HG03039 (cell line): Measurements from ENCODE around the gene TSEN15.

Experiments used
- ATAC-seq: cut with Tn5 transposase; IDR thresholded peaks from one replicate; pipeline ENCODE4 v1.9.1; 2021; ENCODE audit warnings: mild to moderate bottlenecking, moderate library complexity; ENCODE audit not compliant: unreplicated experiment

TSEN15 gene

GRCh38 chr1:184052194-184052559, 647 bp downstream of the TSEN15 start:
- no peak for ATAC-seq

- ATAC-seq = no peak
These were observed 1.2 kb downstream of the TSEN15 start for GRCh38 chr1:184052750-184053149.

GRCh38 chr1:184053881-184054280, 2.4 kb downstream of the TSEN15 start:
- no peak for ATAC-seq

- no peak for ATAC-seq
These were observed 5.5 kb downstream of the TSEN15 start for GRCh38 chr1:184056921-184057555.

- no peak for ATAC-seq
These were observed 8.4 kb downstream of the TSEN15 start for GRCh38 chr1:184059887-184060286.

GRCh38 chr1:184060316-184060715, 8.8 kb downstream of the TSEN15 start:
- ATAC-seq = no peak

GRCh38 chr1:184061396-184062003, 10.0 kb downstream of the TSEN15 start:
- no peak for ATAC-seq

GRCh38 chr1:184062640-184063286, 11.2 kb downstream of the TSEN15 start:
- no peak for ATAC-seq

GRCh38 chr1:184065559-184065958, 14.0 kb downstream of the TSEN15 start:
- ATAC-seq = no peak

- no peak for ATAC-seq
These were observed 16.8 kb downstream of the TSEN15 start for GRCh38 chr1:184068354-184068753.

GRCh38 chr1:184069675-184070074, 18.1 kb downstream of the TSEN15 start:
- no peak for ATAC-seq

GRCh38 chr1:184072376-184072775, 20.8 kb downstream of the TSEN15 start:
- ATAC-seq = no peak

GRCh38 chr1:184074383-184074782, 22.9 kb downstream of the TSEN15 start:
- no peak for ATAC-seq

- ATAC-seq = no peak
These were observed 23.8 kb downstream of the TSEN15 start for GRCh38 chr1:184075055-184076029.

GRCh38 chr1:184078564-184079249, 27.2 kb downstream of the TSEN15 start:
- ATAC-seq = no peak

GRCh38 chr1:184080309-184080708, 28.8 kb downstream of the TSEN15 start:
- ATAC-seq = no peak

- ATAC-seq = no peak
These were observed 31.2 kb downstream of the TSEN15 start for GRCh38 chr1:184082541-184083415.

- ATAC-seq = no peak
These were observed 34.1 kb downstream of the TSEN15 start for GRCh38 chr1:184085667-184086066.

- no peak for ATAC-seq
These were observed 36.5 kb downstream of the TSEN15 start for GRCh38 chr1:184088037-184088436.

GRCh38 chr1:184093071-184093470, 41.5 kb downstream of the TSEN15 start:
- ATAC-seq = no peak
